ENCODE measurements around the gene THSD8.

DNA sequence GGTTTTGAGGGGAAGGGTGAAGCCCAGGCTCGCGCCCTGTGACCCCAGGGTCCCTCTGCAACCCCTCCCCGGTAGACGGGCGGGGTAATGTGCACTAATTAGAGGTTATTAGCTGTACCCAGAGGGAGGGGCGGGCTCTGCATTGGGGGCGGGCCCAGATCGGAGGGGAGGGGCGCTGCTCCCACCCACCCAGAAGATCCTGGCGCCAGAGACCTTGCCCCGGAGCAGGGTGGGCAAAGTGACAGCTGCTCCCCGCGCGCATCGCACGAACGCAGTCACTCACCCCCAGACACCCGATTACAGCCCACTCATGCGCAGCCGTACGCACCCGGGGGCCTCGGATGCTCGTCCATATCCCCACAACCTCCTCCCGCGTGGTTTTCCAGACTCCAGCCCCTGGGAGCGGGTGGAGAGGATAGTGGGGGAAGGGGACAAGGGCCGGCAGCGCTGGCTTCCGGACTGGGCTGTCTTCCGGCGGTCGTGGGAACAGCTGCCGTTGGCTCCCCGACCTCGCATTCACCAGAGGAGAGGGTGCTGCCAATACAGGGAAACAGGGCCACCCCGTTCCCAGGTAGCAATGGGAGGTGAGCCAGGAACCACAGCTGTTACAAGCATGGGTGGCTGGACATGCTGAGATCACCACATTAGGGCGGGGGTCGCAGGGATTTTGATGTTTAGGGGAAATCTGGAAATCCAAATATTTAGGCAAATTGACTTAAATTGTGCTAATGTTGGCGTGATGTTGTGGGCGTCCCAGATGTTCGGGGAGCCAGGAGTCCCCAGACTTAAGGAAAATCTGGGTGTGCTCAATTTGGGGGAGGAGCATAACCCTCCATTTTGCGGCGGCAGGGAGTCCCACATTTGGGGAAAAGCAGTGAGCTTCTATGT, 23.6 kb upstream of the THSD8 start:
- TF ChIP-seq ZNF274 (IDR thresholded peaks at IDR 0.05; ENCODE audit: low read depth, low read length) (no peak), YY1 (IDR thresholded peaks at IDR 0.05; ENCODE audit: insufficient read depth, insufficient read length) (no peak)
